ENCODE measurements around the gene SPINT1.

SPINT1 gene

DNA sequence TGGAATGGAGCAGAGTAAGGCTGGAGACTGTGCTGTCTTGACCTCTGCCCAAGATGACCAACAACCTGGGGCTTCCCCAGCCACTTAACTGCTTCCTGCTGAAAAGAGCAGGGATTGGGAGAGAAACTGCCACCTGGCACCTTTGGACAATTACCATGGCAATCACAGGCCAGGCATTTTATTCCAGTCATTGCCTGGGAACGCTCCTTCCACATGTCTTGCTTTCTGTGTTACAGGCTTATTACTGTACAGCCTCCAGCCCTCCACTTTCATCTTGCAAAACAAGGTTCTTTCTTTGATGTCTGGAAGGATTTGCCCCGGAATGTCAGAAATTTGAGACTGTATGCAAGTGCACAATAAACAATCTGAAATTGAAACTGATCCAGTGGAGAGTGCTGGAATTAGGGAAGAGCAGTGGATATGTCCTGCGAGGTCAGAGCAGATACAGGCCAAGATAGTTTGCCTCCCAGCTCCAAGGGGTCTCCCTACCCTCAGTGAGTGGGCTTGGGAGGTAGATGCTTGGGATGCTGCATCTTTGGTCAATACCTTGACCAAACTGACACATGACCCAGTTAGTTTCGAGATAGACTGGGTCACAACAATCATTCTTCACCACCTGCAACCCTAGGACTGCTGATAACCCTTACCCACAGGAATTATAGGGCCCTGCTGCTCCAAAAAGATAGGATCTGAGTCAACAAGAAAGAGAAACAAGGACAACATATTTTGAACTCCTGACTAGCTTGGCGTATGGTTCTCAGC lies 18.0 kb upstream of the SPINT1 start:
- POLR2A ChIA-PET = no interaction called here
- CTCF ChIA-PET = no interaction called here
- DNase-seq (ENCODE audit: extremely low spot score) = peak; percentile 1
- TF ChIP-seq LEF1 (IDR thresholded peaks at IDR 0.05; ENCODE audit: borderline replicate concordance) = no peak
- TF ChIP-seq ZNF384 (IDR thresholded peaks at IDR 0.05) = no peak
- TF ChIP-seq FOXK2 (IDR thresholded peaks at IDR 0.05) = no peak
- no peak for TF ChIP-seq TARDBP (IDR thresholded peaks at IDR 0.05)
- TF ChIP-seq ARNT (IDR thresholded peaks at IDR 0.05) = no peak
- TF ChIP-seq FOXM1 (IDR thresholded peaks at IDR 0.05; ENCODE audit: borderline replicate concordance) = no peak
- TF ChIP-seq HDGF (IDR thresholded peaks at IDR 0.05; ENCODE audit: borderline replicate concordance) = no peak
- TF ChIP-seq, protein P1, sequence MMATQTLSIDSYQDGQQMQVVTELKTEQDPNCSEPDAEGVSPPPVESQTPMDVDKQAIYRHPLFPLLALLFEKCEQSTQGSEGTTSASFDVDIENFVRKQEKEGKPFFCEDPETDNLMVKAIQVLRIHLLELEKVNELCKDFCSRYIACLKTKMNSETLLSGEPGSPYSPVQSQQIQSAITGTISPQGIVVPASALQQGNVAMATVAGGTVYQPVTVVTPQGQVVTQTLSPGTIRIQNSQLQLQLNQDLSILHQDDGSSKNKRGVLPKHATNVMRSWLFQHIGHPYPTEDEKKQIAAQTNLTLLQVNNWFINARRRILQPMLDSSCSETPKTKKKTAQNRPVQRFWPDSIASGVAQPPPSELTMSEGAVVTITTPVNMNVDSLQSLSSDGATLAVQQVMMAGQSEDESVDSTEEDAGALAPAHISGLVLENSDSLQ (IDR thresholded peaks at IDR 0.05) = no peak
- TF ChIP-seq SUZ12 (IDR thresholded peaks at IDR 0.05) = no peak
- no peak for TF ChIP-seq NFRKB (IDR thresholded peaks at IDR 0.05)
- TF ChIP-seq L3MBTL2 (conservative IDR thresholded peaks at IDR 0.05) = no peak
- TF ChIP-seq FOXA1 (IDR thresholded peaks at IDR 0.05) = no peak
- no peak for TF ChIP-seq SP1 (IDR thresholded peaks at IDR 0.05)
- TF ChIP-seq CTBP1 (IDR thresholded peaks at IDR 0.05; ENCODE audit: borderline replicate concordance) = no peak
- no peak for TF ChIP-seq BHLHE40 (IDR thresholded peaks at IDR 0.05; ENCODE audit: borderline replicate concordance)
- TF ChIP-seq ELF4 (IDR thresholded peaks at IDR 0.05) = no peak

DNA sequence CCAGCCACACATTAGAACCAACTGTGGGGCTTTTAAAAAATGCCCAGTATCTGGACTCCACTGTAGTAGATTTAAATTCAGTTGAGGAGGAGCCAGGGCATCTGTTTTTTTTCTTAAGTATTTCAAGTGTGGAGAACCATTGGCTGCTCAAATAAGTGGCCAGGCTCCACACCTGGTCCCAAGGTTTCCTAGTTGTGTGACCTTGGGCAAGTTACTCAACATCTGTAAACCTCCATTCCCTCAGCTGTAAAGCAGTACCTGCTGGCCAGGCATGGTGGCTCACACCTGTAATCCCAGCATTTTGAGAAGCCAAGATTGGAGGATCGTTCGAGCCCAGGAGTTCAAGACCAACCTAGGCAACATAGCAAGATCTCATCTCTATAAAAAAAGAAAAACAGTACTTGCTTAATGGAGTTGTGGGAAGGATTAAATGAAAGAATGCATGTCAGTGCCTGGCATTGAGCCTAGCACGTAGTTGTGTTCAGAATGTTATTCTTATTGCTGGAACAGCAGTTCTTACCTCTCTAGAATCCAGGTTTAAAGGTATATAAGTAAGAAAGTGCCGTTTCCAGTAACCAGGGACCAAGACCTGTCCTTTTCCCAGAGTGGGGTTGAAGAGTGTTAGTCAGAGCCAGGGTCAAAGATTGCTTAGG lies 17.3 kb upstream of the SPINT1 start:
- CTCF ChIA-PET = no interaction called here
- TF ChIP-seq ZNF384 (IDR thresholded peaks at IDR 0.05) = no peak
- TF ChIP-seq FOXA1 (IDR thresholded peaks at IDR 0.05) = no peak
- no peak for TF ChIP-seq BHLHE40 (IDR thresholded peaks at IDR 0.05; ENCODE audit: borderline replicate concordance)
- TF ChIP-seq SUZ12 (IDR thresholded peaks at IDR 0.05) = no peak
- no peak for TF ChIP-seq LEF1 (IDR thresholded peaks at IDR 0.05; ENCODE audit: borderline replicate concordance)
- no peak for TF ChIP-seq ELF4 (IDR thresholded peaks at IDR 0.05)
- TF ChIP-seq CTBP1 (IDR thresholded peaks at IDR 0.05; ENCODE audit: borderline replicate concordance) = no peak
- no peak for TF ChIP-seq FOXK2 (IDR thresholded peaks at IDR 0.05)
- no peak for TF ChIP-seq SP1 (IDR thresholded peaks at IDR 0.05)
- TF ChIP-seq, protein P1 (IDR thresholded peaks at IDR 0.05) = no peak
- TF ChIP-seq TARDBP (IDR thresholded peaks at IDR 0.05) = no peak
- no peak for TF ChIP-seq HDGF (IDR thresholded peaks at IDR 0.05; ENCODE audit: borderline replicate concordance)
- POLR2A ChIA-PET = no interaction called here
- DNase-seq (ENCODE audit: extremely low spot score) = no peak

- ChIA-PET CTCF (no interaction called here), POLR2A (interaction anchor here (0.9 to 1.3 kb wide), 2 partner anchors 21 to 134 kb away, joined by 5 read pairs; partner anchors contain the start of genes DNAJC17, RAD51 and ZFYVE19)
- no peak for DNase-seq (ENCODE audit: extremely low spot score)
- no peak for TF ChIP-seq ZNF384 (IDR thresholded peaks at IDR 0.05)
- TF ChIP-seq NFRKB (IDR thresholded peaks at IDR 0.05) = no peak
- TF ChIP-seq L3MBTL2 (conservative IDR thresholded peaks at IDR 0.05) = no peak
- TF ChIP-seq BHLHE40 (IDR thresholded peaks at IDR 0.05; ENCODE audit: borderline replicate concordance) = no peak
- no peak for TF ChIP-seq TARDBP (IDR thresholded peaks at IDR 0.05)
- TF ChIP-seq SP1 (IDR thresholded peaks at IDR 0.05) = no peak
- TF ChIP-seq ELF4 (IDR thresholded peaks at IDR 0.05) = no peak
- no peak for TF ChIP-seq FOXK2 (IDR thresholded peaks at IDR 0.05)
- TF ChIP-seq, protein P1 (IDR thresholded peaks at IDR 0.05) = no peak
- no peak for TF ChIP-seq ARNT (IDR thresholded peaks at IDR 0.05)
- no peak for TF ChIP-seq LEF1 (IDR thresholded peaks at IDR 0.05; ENCODE audit: borderline replicate concordance)
- TF ChIP-seq FOXM1 (IDR thresholded peaks at IDR 0.05; ENCODE audit: borderline replicate concordance) = no peak
- TF ChIP-seq SUZ12 (IDR thresholded peaks at IDR 0.05) = no peak
Measured at GRCh38 chr15:40828447-40829036, 15.3 kb upstream of the SPINT1 start, which contains the start of gene PPP1R14D. Gene PPP1R14D, minus strand, starts transcription at chr15:40828708. Its CDS starts 67 bp downstream, at chr15:40828641.

GRCh38 chr15:40829115-40829514 lies 14.7 kb upstream of the SPINT1 start:
- DNase-seq (ENCODE audit: extremely low spot score) = no peak
- CTCF ChIA-PET = interaction anchor here (1.2 kb wide), 1 partner anchor 29 kb away, joined by 4 read pairs; no protein-coding TSS in a partner anchor
- POLR2A ChIA-PET = interaction anchor here (1.3 kb wide), 1 partner anchor 22 kb away, joined by 5 read pairs; the partner anchor contains the start of genes DNAJC17 and ZFYVE19
- TF ChIP-seq FOXK2 (IDR thresholded peaks at IDR 0.05) (no peak), SUZ12 (IDR thresholded peaks at IDR 0.05) (no peak), FOXA1 (IDR thresholded peaks at IDR 0.05) (no peak), HDGF (IDR thresholded peaks at IDR 0.05; ENCODE audit: borderline replicate concordance) (no peak), BHLHE40 (IDR thresholded peaks at IDR 0.05; ENCODE audit: borderline replicate concordance) (no peak), L3MBTL2 (conservative IDR thresholded peaks at IDR 0.05) (no peak), NFRKB (IDR thresholded peaks at IDR 0.05) (no peak), LEF1 (IDR thresholded peaks at IDR 0.05; ENCODE audit: borderline replicate concordance) (no peak), SP1 (IDR thresholded peaks at IDR 0.05) (no peak), ARNT (IDR thresholded peaks at IDR 0.05) (no peak), TARDBP (IDR thresholded peaks at IDR 0.05) (no peak), FOXM1 (IDR thresholded peaks at IDR 0.05; ENCODE audit: borderline replicate concordance) (no peak), CTBP1 (IDR thresholded peaks at IDR 0.05; ENCODE audit: borderline replicate concordance) (no peak), ELF4 (IDR thresholded peaks at IDR 0.05) (no peak)
- TF ChIP-seq, protein P1 (IDR thresholded peaks at IDR 0.05) = no peak

Data from HEK293T (cell line).